Activated CD8-positive, alpha-beta T cell treated with anti-CD3 and anti-CD28 coated beads, Interleukin-2, amount 10 ng/mL, durations not matched to agents 7 days and 5 days (primary cell): Measurements from ENCODE around the gene OLIG3. TPM values are rescaled to one million over a fixed set of nuclear protein-coding genes. Genes with fewer than 3 reads are reported as not detected.

Experiments
- ATAC-seq: fragments of 150-1000 bp; cut with Tn5 transposase; one replicate; pipeline ENCODE4 v1.10.0; 2021; ENCODE audit warnings: moderate library complexity
- CTCF ChIA-PET: fragments of 350-600 bp; sonication (Branson Sonifier 250); formaldehyde crosslinking; loops from one replicate; lab custom pipeline; 2021; ENCODE audit warnings: antibody characterized with exemption; lab: Charles Lee
- POLR2A ChIA-PET: fragments of 350-600 bp; sonication (Branson Sonifier 250); formaldehyde crosslinking; loops from one replicate; lab custom pipeline; 2021; ENCODE audit warnings: antibody characterized with exemption; lab: Charles Lee
- DNase-seq: peaks from one replicate; pipeline ENCODE4 v3.0.0-alpha.2; 2020
- H3K27ac Mint-ChIP-seq: one replicate; pipeline ENCODE4 v1.8.0; 2021; ENCODE audit warnings: mild to moderate bottlenecking, mixed read lengths
- H3K27me3 Mint-ChIP-seq: one replicate; pipeline ENCODE4 v1.8.0; 2021; ENCODE audit warnings: low read depth, mixed read lengths
- H3K36me3 Mint-ChIP-seq: one replicate; pipeline ENCODE4 v1.8.0; 2021; ENCODE audit warnings: low read depth, mixed read lengths
- H3K4me1 Mint-ChIP-seq: one replicate; pipeline ENCODE4 v1.8.0; 2021; ENCODE audit warnings: low read depth, mixed read lengths
- H3K4me3 Mint-ChIP-seq: one replicate; pipeline ENCODE4 v1.8.0; 2021; ENCODE audit warnings: mild to moderate bottlenecking, mixed read lengths
- H3K9me3 Mint-ChIP-seq: one replicate; pipeline ENCODE4 v1.8.0; 2022; ENCODE audit warnings: mixed read lengths; ENCODE audit not compliant: insufficient read depth
- total RNA-seq, 2 experiments: library from RNA; stranded (reverse); gene quantifications; one replicate each; pipeline ENCODE4 v1.2.3, GENCODE V29; 2021

The OLIG3 gene
- total RNA-seq, 2 experiments from 2014 or later, result 0.34 to 0.44 TPM

DNA sequence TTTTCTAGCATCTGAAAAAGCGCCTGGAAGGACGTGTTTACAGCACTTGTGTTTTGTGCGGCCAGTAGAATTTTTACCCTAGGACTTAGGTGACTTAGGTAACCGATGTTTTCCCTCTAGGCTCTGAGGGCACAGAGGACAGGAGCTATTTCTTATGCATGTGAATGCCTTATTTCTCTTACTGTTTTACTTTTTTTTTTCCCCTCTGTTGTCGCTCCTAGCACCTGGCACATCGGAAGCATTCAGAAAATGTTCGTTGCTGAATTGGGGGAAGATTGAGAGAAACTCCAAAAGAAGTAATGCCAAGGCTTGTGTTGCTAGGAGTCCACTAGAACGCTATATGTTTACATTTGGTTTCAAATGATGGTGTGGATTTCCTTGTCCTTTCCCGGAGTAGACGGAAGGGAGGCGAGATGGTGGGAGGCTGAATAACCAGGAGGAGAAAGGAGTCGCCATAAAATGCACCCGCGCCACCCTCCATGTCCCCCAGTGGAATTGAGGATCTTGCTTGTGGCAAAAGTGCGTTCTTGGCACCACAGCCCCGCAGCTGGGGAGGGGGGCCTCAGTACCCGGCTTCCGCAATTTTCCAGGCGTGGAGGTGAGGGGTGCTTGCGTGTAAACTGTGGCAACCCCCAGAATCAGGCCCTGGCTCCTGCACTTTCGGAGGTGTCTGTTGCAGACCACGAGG is 6.9 kb downstream of the OLIG3 start:
- ChIA-PET CTCF (no interaction called here), POLR2A (no interaction called here)
- Mint-ChIP-seq H3K36me3 (peaks cover 9% of the 10 kb centered on the region), H3K27me3 (peaks cover 83% of the 10 kb centered on the region), H3K4me1 (peaks cover 20% of the 10 kb centered on the region), H3K4me3 (no peak overlapping the region), H3K9me3 (peaks cover 2% of the 10 kb centered on the region), H3K27ac (peak overlapping the region; percentile 10)
- DNase-seq, result no peak
- ATAC-seq, result no peak

DNA sequence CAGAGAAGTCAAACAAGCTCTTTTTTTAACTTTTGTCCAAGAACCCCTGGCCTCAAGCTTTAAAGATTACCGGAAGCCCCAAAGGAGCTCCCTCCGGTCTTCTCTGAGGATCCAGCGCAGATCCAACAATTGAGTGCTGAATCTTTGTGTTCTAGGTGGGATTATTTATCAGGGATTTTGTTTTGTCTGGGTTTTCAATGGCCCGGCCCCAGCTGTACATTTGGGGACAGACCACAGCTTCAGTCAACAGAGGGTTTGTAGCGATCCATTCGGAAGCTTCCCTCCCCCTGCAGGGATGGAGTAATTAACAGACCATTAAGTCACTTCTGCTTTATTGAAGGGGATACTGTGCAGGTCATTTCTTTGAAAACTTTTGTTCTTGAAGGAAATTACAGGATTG is 7.8 kb downstream of the OLIG3 start:
- Mint-ChIP-seq H3K36me3 (peaks cover 6% of the 10 kb centered on the region), H3K27me3 (peaks cover 79% of the 10 kb centered on the region), H3K27ac (no peak overlapping the region), H3K4me3 (no peak overlapping the region), H3K4me1 (peaks cover 17% of the 10 kb centered on the region), H3K9me3 (peaks cover under 1% of the 10 kb centered on the region)
- ATAC-seq (no peak), DNase-seq (no peak)
- CTCF ChIA-PET, result no interaction called here
- POLR2A ChIA-PET, result interaction anchor here (1.0 kb wide), 1 partner anchor 10 kb away, joined by 3 read pairs; no protein-coding TSS in a partner anchor

- no peak for ATAC-seq
- POLR2A ChIA-PET, result interaction anchor here (0.6 kb wide), 1 partner anchor 1048 kb away, joined by 3 read pairs; no protein-coding TSS in a partner anchor
- H3K4me1 Mint-ChIP-seq, result no peaks in the 10 kb centered on the region
- CTCF ChIA-PET, result interaction anchor here (0.7 to 1.3 kb wide), 2 partner anchors 65 to 110 kb away, joined by 3 to 4 read pairs; no protein-coding TSS in a partner anchor
- no peaks in the 10 kb centered on the region for H3K9me3 Mint-ChIP-seq
- DNase-seq, result no peak
- no peaks in the 10 kb centered on the region for H3K36me3 Mint-ChIP-seq
- peaks cover 55% of the 10 kb centered on the region for H3K27me3 Mint-ChIP-seq
- H3K4me3 Mint-ChIP-seq, result no peak overlapping the region
- no peak overlapping the region for H3K27ac Mint-ChIP-seq
Measured at GRCh38 chr6:137480431-137480830, 13.8 kb downstream of the OLIG3 start.

- ATAC-seq (no peak), DNase-seq (no peak)
- H3K9me3 Mint-ChIP-seq, result no peaks in the 10 kb centered on the region
- no peak overlapping the region for H3K4me3 Mint-ChIP-seq
- no peaks in the 10 kb centered on the region for H3K36me3 Mint-ChIP-seq
- no peaks in the 10 kb centered on the region for H3K4me1 Mint-ChIP-seq
- H3K27me3 Mint-ChIP-seq, result peaks cover 47% of the 10 kb centered on the region
- ChIA-PET POLR2A (no interaction called here), CTCF (no interaction called here)
- H3K27ac Mint-ChIP-seq, result no peak overlapping the region
Measured at GRCh38 chr6:137475103-137475502, 19.1 kb downstream of the OLIG3 start.

GRCh38 chr6:137473598-137473997 is 20.6 kb downstream of the OLIG3 start:
- CTCF ChIA-PET, result interaction anchor here (1.1 kb wide), 1 partner anchor 116 kb away, joined by 3 read pairs; no protein-coding TSS in a partner anchor
- POLR2A ChIA-PET, result interaction anchor here (0.6 kb wide), 1 partner anchor 164 kb away, joined by 3 read pairs; no protein-coding TSS in a partner anchor
- no peaks in the 10 kb centered on the region for H3K9me3 Mint-ChIP-seq
- H3K4me3 Mint-ChIP-seq, result no peak overlapping the region
- H3K36me3 Mint-ChIP-seq, result no peaks in the 10 kb centered on the region
- no peaks in the 10 kb centered on the region for H3K4me1 Mint-ChIP-seq
- peaks cover 41% of the 10 kb centered on the region for H3K27me3 Mint-ChIP-seq
- ATAC-seq (no peak), DNase-seq (no peak)
- no peak overlapping the region for H3K27ac Mint-ChIP-seq

DNA sequence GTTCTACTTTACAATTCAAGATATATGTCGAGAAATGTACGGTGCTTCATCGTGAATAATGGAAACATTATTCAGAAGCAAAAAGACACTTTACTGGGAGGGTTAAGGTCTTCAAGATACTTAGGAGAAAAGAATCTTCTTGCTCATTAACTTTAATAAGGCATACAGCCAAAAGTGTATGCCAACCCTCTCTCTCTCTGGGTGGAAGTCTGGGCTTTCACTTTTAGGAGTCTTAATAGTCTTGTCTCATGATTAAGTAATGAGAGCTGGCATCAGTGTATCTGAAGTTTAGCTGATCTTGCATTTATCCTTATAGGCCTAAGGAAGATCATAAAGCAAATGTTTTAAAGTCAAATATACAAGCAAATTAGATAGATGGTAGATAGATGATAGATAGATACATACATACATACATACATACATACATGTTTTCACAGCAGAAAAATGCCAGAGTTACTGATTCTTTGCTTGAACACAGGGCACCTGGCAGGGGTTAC is 21.5 kb downstream of the OLIG3 start:
- Mint-ChIP-seq H3K4me3 (no peak overlapping the region), H3K9me3 (no peaks in the 10 kb centered on the region), H3K27ac (no peak overlapping the region), H3K36me3 (no peaks in the 10 kb centered on the region), H3K27me3 (peaks cover 39% of the 10 kb centered on the region), H3K4me1 (no peaks in the 10 kb centered on the region)
- no peak for ATAC-seq
- CTCF ChIA-PET, result interaction anchor here (1.1 kb wide), 1 partner anchor 117 kb away, joined by 3 read pairs; no protein-coding TSS in a partner anchor
- POLR2A ChIA-PET, result no interaction called here
- DNase-seq, result no peak

DNA sequence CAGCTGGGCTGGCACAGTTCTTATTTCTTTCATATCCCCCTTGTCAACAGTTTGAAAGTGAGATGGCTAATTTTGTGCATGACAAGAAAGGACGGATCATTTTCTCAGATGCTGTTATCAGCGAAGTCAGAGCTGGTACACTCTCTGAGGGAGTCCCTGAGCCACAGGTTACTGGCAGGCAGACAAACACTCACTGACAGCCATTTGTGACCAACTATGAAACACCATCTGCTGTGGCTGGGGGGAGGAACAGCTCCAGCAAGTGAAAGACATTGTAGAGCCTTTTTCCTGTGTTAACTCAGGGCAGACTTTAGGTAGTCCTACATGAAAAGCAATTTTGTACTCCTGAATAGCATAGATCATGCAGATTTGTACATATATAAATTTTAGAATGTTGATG is 22.2 kb downstream of the OLIG3 start:
- ChIA-PET POLR2A (no interaction called here), CTCF (interaction anchor here (1.2 kb wide), 1 partner anchor 118 kb away, joined by 3 read pairs; no protein-coding TSS in a partner anchor)
- Mint-ChIP-seq H3K9me3 (no peaks in the 10 kb centered on the region), H3K4me1 (no peaks in the 10 kb centered on the region), H3K27me3 (peaks cover 34% of the 10 kb centered on the region), H3K27ac (no peak overlapping the region), H3K36me3 (no peaks in the 10 kb centered on the region), H3K4me3 (no peak overlapping the region)
- ATAC-seq (no peak), DNase-seq (no peak)

DNA sequence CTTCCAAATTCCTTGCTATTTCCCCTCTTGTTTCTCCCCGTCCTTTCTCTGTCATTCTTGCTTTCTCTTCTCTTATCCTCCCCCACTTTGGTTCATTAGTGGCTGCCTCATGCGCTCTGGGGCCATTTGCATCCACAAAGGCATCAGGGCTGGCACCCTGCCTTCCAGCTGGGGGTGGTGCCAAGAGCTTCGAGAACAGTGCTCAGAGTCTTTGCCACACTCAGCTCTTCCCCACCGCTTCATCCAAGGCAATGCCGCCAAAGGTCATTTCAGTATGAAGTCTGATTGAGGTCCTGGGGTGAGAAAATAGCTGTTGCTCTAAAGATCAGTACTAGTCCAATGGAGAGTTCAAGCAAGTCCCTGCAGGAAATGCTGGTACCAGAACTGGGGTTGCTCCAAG is 22.7 kb downstream of the OLIG3 start:
- Mint-ChIP-seq H3K9me3 (no peaks in the 10 kb centered on the region), H3K27ac (no peak overlapping the region), H3K4me3 (no peak overlapping the region), H3K27me3 (peaks cover 33% of the 10 kb centered on the region), H3K36me3 (no peaks in the 10 kb centered on the region), H3K4me1 (no peaks in the 10 kb centered on the region)
- DNase-seq (no peak), ATAC-seq (no peak)
- POLR2A ChIA-PET, result no interaction called here
- CTCF ChIA-PET, result interaction anchor here (1.2 kb wide), 1 partner anchor 118 kb away, joined by 3 read pairs; no protein-coding TSS in a partner anchor

- Mint-ChIP-seq H3K27ac (no peak overlapping the region), H3K36me3 (no peaks in the 10 kb centered on the region), H3K9me3 (no peaks in the 10 kb centered on the region), H3K4me3 (no peak overlapping the region), H3K4me1 (no peaks in the 10 kb centered on the region), H3K27me3 (peaks cover 36% of the 10 kb centered on the region)
- no peak for DNase-seq
- ATAC-seq, result no peak
- ChIA-PET POLR2A (no interaction called here), CTCF (no interaction called here)
Measured at GRCh38 chr6:137467211-137467610, 27.0 kb downstream of the OLIG3 start.

GRCh38 chr6:137465378-137466009 is 28.7 kb downstream of the OLIG3 start:
- H3K27me3 Mint-ChIP-seq, result peaks cover 33% of the 10 kb centered on the region
- H3K4me1 Mint-ChIP-seq, result no peaks in the 10 kb centered on the region
- ATAC-seq (no peak), DNase-seq (no peak)
- no peak overlapping the region for H3K4me3 Mint-ChIP-seq
- H3K27ac Mint-ChIP-seq, result no peak overlapping the region
- CTCF ChIA-PET, result no interaction called here
- POLR2A ChIA-PET, result no interaction called here
- no peaks in the 10 kb centered on the region for H3K36me3 Mint-ChIP-seq
- no peaks in the 10 kb centered on the region for H3K9me3 Mint-ChIP-seq

DNA sequence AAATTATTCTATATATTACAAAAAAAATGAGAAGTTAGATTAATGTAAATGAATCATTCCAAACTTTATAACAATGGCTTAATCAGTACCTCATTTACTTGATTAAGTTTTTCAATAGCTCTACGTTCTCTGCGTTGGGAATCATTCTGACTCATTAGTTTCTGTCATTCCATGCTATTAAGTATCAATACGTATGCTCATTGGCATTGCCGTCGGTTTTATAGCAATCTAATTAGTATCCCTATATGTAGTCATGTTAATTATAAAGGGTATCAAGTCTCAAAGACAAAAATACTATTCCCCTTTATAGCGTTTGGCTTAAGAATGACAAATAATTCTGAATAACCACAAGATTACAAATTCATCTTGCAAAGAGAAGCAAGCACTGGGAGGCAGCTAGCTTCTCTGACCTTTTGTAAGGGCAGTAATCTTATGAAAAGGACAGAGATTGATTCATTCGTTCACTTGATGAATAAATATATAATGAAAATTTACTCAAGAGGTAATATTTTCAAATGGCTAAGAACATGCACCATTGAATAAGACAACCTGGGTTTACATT is 41.8 kb downstream of the OLIG3 start:
- ATAC-seq (no peak), DNase-seq (no peak)
- Mint-ChIP-seq H3K36me3 (no peaks in the 10 kb centered on the region), H3K4me1 (no peaks in the 10 kb centered on the region), H3K9me3 (no peaks in the 10 kb centered on the region), H3K4me3 (no peak overlapping the region), H3K27me3 (peaks cover 19% of the 10 kb centered on the region), H3K27ac (no peak overlapping the region)
- ChIA-PET CTCF (no interaction called here), POLR2A (no interaction called here)

DNA sequence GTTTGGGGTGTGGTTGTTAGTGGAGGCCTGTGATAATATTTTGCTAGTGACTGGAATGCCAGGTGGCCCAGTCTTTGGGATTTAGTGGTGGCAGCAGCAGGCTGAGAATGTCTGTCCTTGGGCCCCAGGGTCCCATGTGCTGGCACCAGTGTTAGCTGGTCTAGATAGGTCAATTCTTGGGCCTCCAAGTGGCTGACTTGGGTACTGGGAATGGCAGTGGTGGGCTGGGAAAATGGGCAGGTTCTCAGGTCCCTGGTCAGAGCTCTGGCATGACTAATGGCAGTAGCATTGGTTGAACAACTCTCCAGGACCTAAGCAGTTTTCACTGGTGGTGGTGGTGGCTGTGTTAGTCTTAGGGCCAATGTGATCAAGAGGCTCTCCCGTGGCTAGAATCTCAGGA is 50.3 kb downstream of the OLIG3 start:
- Mint-ChIP-seq H3K4me1 (peaks cover 3% of the 10 kb centered on the region), H3K27ac (no peak overlapping the region), H3K4me3 (no peak overlapping the region), H3K9me3 (peaks cover 8% of the 10 kb centered on the region), H3K36me3 (no peaks in the 10 kb centered on the region), H3K27me3 (peaks cover 9% of the 10 kb centered on the region)
- DNase-seq, result no peak
- ChIA-PET POLR2A (no interaction called here), CTCF (no interaction called here)
- no peak for ATAC-seq
